Suprapubic skin (tissue), 4 donors: Measurements from ENCODE around the gene OCIAD1.

ENCODE experiments used
- POLR2A ChIP-seq, 2 donors: fragments of 450-650 bp; IDR thresholded peaks; one replicate each; pipeline ENCODE4 v1.6.1; 2017; ENCODE audit warnings: antibody characterized with exemption in 2 of 2, mild to moderate bottlenecking in 2 of 2, moderate library complexity in 2 of 2
- POLR2AphosphoS5 ChIP-seq, 3 donors: sonication (generic); formaldehyde crosslinking; IDR thresholded peaks; one replicate each; pipeline ENCODE4 v1.6.1; 2017; ENCODE audit warnings: antibody characterized with exemption in 3 of 3
- TF ChIP-seq, protein P1 (sequence below), 2 donors: fragments of 200-600 bp in 1 of 2; fragments of 450-650 bp in 1 of 2; sonication (generic) in 1 of 2; IDR thresholded peaks; one replicate each; pipeline ENCODE4 v1.5.1; 2016 to 2019; ENCODE audit warnings: antibody characterized with exemption in 2 of 2, mild to moderate bottlenecking in 1 of 2, moderate library complexity in 1 of 2

GRCh38 chr4:48844843-48845242 lies 14.0 kb downstream of the OCIAD1 start:
- TF ChIP-seq POLR2A (IDR thresholded peaks at IDR 0.05) (no peak), POLR2AphosphoS5 (IDR thresholded peaks at IDR 0.05) (no peak)
- TF ChIP-seq, protein P1, sequence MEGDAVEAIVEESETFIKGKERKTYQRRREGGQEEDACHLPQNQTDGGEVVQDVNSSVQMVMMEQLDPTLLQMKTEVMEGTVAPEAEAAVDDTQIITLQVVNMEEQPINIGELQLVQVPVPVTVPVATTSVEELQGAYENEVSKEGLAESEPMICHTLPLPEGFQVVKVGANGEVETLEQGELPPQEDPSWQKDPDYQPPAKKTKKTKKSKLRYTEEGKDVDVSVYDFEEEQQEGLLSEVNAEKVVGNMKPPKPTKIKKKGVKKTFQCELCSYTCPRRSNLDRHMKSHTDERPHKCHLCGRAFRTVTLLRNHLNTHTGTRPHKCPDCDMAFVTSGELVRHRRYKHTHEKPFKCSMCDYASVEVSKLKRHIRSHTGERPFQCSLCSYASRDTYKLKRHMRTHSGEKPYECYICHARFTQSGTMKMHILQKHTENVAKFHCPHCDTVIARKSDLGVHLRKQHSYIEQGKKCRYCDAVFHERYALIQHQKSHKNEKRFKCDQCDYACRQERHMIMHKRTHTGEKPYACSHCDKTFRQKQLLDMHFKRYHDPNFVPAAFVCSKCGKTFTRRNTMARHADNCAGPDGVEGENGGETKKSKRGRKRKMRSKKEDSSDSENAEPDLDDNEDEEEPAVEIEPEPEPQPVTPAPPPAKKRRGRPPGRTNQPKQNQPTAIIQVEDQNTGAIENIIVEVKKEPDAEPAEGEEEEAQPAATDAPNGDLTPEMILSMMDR (IDR thresholded peaks at IDR 0.05) = no peak
